Lower leg skin (tissue), 3 donors: ENCODE data around the gene POU2AF1.

Experiments used
- CTCF ChIP-seq, 3 donors: fragments of 450-650 bp; IDR thresholded peaks; one replicate each; pipeline ENCODE4 v1.5.1; 2016; ENCODE audit warnings: antibody characterized with exemption in 3 of 3, mild to moderate bottlenecking in 3 of 3, moderate library complexity in 2 of 3
- POLR2A ChIP-seq, 2 donors: fragments of 450-650 bp; IDR thresholded peaks; one replicate each; pipeline ENCODE4 v1.6.1; 2016 to 2017; ENCODE audit warnings: antibody characterized with exemption in 2 of 2, mild to moderate bottlenecking in 1 of 2, moderate library complexity in 1 of 2

GRCh38 chr11:111378861-111379601 is at the start of gene POU2AF1:
- TF ChIP-seq POLR2A (IDR thresholded peaks at IDR 0.05) (no peak), CTCF (IDR thresholded peaks at IDR 0.05) (no peak)
